Fibroblast of lung (primary cell): ENCODE measurements around the gene ZSCAN18. TPM values are rescaled to one million over a fixed set of nuclear protein-coding genes. Genes with fewer than 3 reads are reported as not detected.

Experiments used
- DNase-seq, 2 donors: peaks; one replicate each; pipeline versions ENCODE4 v3.0.0 to v3.0.0-alpha.2; 2010; ENCODE audit warnings: low read depth in 2 of 2
- H2AFZ ChIP-seq: 2 replicates; pipeline ENCODE4 v1.5.1; 2012; ENCODE audit warnings: low read length, control low read depth, inconsistent platforms
- H3K27ac ChIP-seq: 2 replicates; pipeline ENCODE4 v1.5.1; 2011; ENCODE audit warnings: low read length, control low read depth; ENCODE audit not compliant: insufficient read depth
- H3K27me3 ChIP-seq: 2 replicates; pipeline ENCODE4 v1.5.1; 2011; ENCODE audit warnings: mild to moderate bottlenecking, low read length; ENCODE audit not compliant: control insufficient read depth, insufficient read depth
- H3K36me3 ChIP-seq: 2 replicates; pipeline ENCODE4 v1.5.1; 2011; ENCODE audit warnings: low read length; ENCODE audit not compliant: control insufficient read depth, insufficient read depth
- H3K4me1 ChIP-seq: 2 replicates; pipeline ENCODE4 v1.5.1; 2011; ENCODE audit warnings: low read length; ENCODE audit not compliant: control insufficient read depth, insufficient read depth; ENCODE audit errors: extremely low read depth
- H3K4me2 ChIP-seq: 2 replicates; pipeline ENCODE4 v1.5.1; 2011; ENCODE audit warnings: low read length, control low read depth; ENCODE audit not compliant: insufficient read depth; ENCODE audit errors: extremely low read depth
- H3K4me3 ChIP-seq, 4 experiments: fragments of 200-600 bp in 1 of 4; sonication (generic) in 1 of 4; replicated peaks in 1 of 4; 2 replicates each; pipeline ENCODE4 v1.5.1; 2011 to 2016; ENCODE audit warnings: low read length in 4 of 4, low read depth in 3 of 4, mild to moderate bottlenecking in 3 of 4, control low read depth in 2 of 4, inconsistent platforms in 1 of 4, mixed read lengths in 1 of 4; ENCODE audit not compliant: insufficient read depth in 1 of 4; ENCODE audit errors: control extremely low read depth in 1 of 4
- H3K79me2 ChIP-seq: 2 replicates; pipeline ENCODE4 v1.5.1; 2012; ENCODE audit warnings: mild to moderate bottlenecking, low read length, inconsistent platforms; ENCODE audit not compliant: control insufficient read depth, insufficient read depth
- H3K9ac ChIP-seq: 2 replicates; pipeline ENCODE4 v1.5.1; 2011; ENCODE audit warnings: mild to moderate bottlenecking, low read length, control low read depth; ENCODE audit not compliant: insufficient read depth
- H3K9me3 ChIP-seq: 2 replicates; pipeline ENCODE4 v1.5.1; 2012; ENCODE audit warnings: low read depth, low read length; ENCODE audit not compliant: control insufficient read depth, insufficient read depth
- H4K20me1 ChIP-seq: 2 replicates; pipeline ENCODE4 v1.5.1; 2011; ENCODE audit warnings: low read length; ENCODE audit not compliant: control insufficient read depth, insufficient read depth; ENCODE audit errors: extremely low read depth
- EZH2 ChIP-seq: IDR thresholded peaks from 2 replicates; pipeline ENCODE4 v1.5.1; 2012; ENCODE audit warnings: low read length, control low read depth, mild to moderate bottlenecking; ENCODE audit errors: missing control alignments
- polyA plus RNA-seq, 2 donors: library from polyadenylated mRNA; depleted of rRNA in 1 of 2; stranded (reverse) in 1 of 2; unstranded in 1 of 2; fragments of >200 nt; gene quantifications; 2 replicates each; pipeline ENCODE4 v1.2.1, GENCODE V29; 2011 to 2012; ENCODE audit warnings: missing spikeins in 1 of 2
- total RNA-seq: library from RNA; depleted of rRNA; stranded (reverse); fragments of >200 nt; gene quantifications from 2 replicates; pipeline ENCODE4 v1.2.1, GENCODE V29; 2014
- TF ChIP-seq, protein P1 (sequence below), 2 donors: IDR thresholded peaks in 1 of 2; conservative IDR thresholded peaks in 1 of 2; 1 replicate in 1 of 2; 2 replicates in 1 of 2; pipeline ENCODE4 v1.5.1; 2011 to 2012; ENCODE audit warnings: low read length in 2 of 2, control low read depth in 1 of 2, inconsistent platforms in 1 of 2, low read depth in 1 of 2, mild to moderate bottlenecking in 1 of 2

ZSCAN18 gene
- total and polyA plus RNA-seq, 2 donors (not counting 1 experiment from before 2014, with no cell fraction given): 13.6 to 71.0 TPM

GRCh38 chr19:58093071-58093470 is 5.0 kb downstream of the ZSCAN18 start:
- Histone ChIP-seq H3K79me2 (no peaks in the 10 kb centered on the region), H3K36me3 (no peaks in the 10 kb centered on the region), H3K4me3 (no peak overlapping the region), H3K27me3 (no peaks in the 10 kb centered on the region), H3K4me1 (no peaks in the 10 kb centered on the region), H3K9ac (no peak overlapping the region), H3K4me2 (no peak overlapping the region), H3K9me3 (peaks cover 2% of the 10 kb centered on the region), H2AFZ (no peak overlapping the region), H4K20me1 (no peaks in the 10 kb centered on the region), H3K27ac (no peak overlapping the region)
- TF ChIP-seq, protein P1, sequence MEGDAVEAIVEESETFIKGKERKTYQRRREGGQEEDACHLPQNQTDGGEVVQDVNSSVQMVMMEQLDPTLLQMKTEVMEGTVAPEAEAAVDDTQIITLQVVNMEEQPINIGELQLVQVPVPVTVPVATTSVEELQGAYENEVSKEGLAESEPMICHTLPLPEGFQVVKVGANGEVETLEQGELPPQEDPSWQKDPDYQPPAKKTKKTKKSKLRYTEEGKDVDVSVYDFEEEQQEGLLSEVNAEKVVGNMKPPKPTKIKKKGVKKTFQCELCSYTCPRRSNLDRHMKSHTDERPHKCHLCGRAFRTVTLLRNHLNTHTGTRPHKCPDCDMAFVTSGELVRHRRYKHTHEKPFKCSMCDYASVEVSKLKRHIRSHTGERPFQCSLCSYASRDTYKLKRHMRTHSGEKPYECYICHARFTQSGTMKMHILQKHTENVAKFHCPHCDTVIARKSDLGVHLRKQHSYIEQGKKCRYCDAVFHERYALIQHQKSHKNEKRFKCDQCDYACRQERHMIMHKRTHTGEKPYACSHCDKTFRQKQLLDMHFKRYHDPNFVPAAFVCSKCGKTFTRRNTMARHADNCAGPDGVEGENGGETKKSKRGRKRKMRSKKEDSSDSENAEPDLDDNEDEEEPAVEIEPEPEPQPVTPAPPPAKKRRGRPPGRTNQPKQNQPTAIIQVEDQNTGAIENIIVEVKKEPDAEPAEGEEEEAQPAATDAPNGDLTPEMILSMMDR (conservative IDR thresholded peaks at IDR 0.05 in 1 of 2, IDR thresholded peaks at IDR 0.05 in 1 of 2; ENCODE audit: low read depth in 1 of 2, low read length in 2 of 2): no peak
- TF ChIP-seq EZH2: no peak
- DNase-seq: no peak

DNA sequence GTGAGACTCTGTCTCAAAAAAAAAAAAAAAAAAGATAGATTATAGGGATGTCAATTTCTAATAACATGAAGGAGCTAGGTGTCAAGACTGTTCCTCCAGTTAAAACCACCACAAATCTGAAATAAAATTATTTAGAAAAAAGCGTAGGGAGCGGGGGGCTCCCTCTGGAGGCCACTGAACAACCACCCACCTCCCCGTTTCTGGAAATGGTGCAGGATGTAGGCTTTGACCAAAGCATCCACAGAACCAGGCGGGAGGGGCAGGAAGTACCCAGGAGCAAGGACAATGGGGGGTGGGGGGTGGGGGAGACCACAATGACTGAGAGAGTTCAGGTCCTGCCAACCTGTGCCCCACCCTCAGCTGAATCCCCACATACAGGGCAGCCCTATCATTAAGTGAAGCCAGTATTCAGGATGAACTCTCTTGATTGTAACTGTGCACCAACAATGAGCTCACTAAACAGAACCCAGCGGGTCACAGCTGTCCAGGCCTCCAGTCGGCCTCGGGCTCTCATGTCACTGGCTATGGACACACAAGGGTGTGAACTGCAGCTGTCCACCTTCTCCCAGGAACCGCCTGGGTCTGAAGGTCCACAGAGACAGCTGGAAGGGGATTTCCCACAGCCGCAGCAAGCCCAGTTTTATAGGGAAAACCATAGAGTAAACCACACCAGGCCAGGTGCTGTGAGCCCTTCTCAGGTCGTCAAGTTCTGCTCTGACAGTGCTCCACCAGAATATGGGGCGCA is 6.6 kb downstream of the ZSCAN18 start:
- no peak overlapping the region for H3K4me3 ChIP-seq
- no peaks in the 10 kb centered on the region for H3K79me2 ChIP-seq
- H2AFZ ChIP-seq: no peak overlapping the region
- no peak overlapping the region for H3K9ac ChIP-seq
- no peaks in the 10 kb centered on the region for H3K36me3 ChIP-seq
- no peak for DNase-seq
- TF ChIP-seq EZH2: no peak
- TF ChIP-seq, protein P1 (conservative IDR thresholded peaks at IDR 0.05 in 1 of 2, IDR thresholded peaks at IDR 0.05 in 1 of 2; ENCODE audit: low read depth in 1 of 2, low read length in 2 of 2): no peak
- H3K27me3 ChIP-seq: no peaks in the 10 kb centered on the region
- no peak overlapping the region for H3K27ac ChIP-seq
- H4K20me1 ChIP-seq: no peaks in the 10 kb centered on the region
- H3K9me3 ChIP-seq: peaks cover 2% of the 10 kb centered on the region
- no peak overlapping the region for H3K4me2 ChIP-seq
- no peaks in the 10 kb centered on the region for H3K4me1 ChIP-seq

- no peak for DNase-seq
- Histone ChIP-seq H3K27me3 (no peaks in the 10 kb centered on the region), H3K4me2 (no peak overlapping the region), H3K9ac (no peak overlapping the region), H3K36me3 (no peaks in the 10 kb centered on the region), H4K20me1 (no peaks in the 10 kb centered on the region), H3K27ac (no peak overlapping the region), H2AFZ (no peak overlapping the region), H3K9me3 (no peaks in the 10 kb centered on the region), H3K4me3 (no peak overlapping the region), H3K4me1 (no peaks in the 10 kb centered on the region), H3K79me2 (no peaks in the 10 kb centered on the region)
- TF ChIP-seq, protein P1 (conservative IDR thresholded peaks at IDR 0.05 in 1 of 2, IDR thresholded peaks at IDR 0.05 in 1 of 2; ENCODE audit: low read depth in 1 of 2, low read length in 2 of 2): no peak
- TF ChIP-seq EZH2: no peak
Observed at GRCh38 chr19:58089846-58090245, 8.2 kb downstream of the ZSCAN18 start.
